OCI-LY3 (cell line): ENCODE data around the gene TNFRSF18.

ENCODE experiments used
- CTCF ChIP-seq: fragments of 200-600, 300-600 bp; sonication (generic); IDR thresholded peaks from 2 replicates; pipeline ENCODE4 v1.5.1; 2014; ENCODE audit warnings: antibody characterized with exemption, low read length, low read depth
- EZH2phosphoT487 ChIP-seq: fragments of 200-600 bp; shearing (Covaris generic); IDR thresholded peaks from 2 replicates; pipeline ENCODE4 v1.6.1; 2018; ENCODE audit warnings: antibody characterized with exemption, mixed run types, low read depth

GRCh38 chr1:1250786-1251284 is 44.4 kb upstream of the TNFRSF18 start:
- no peak for TF ChIP-seq CTCF
- TF ChIP-seq EZH2phosphoT487, result no peak
